ENCODE data around the gene CNTN5. TPM values are rescaled to one million over a fixed set of nuclear protein-coding genes. Genes with fewer than 3 reads are reported as not detected.

CNTN5 gene
- total RNA-seq, 1 experiment from 2014 or later, result not detected

DNA sequence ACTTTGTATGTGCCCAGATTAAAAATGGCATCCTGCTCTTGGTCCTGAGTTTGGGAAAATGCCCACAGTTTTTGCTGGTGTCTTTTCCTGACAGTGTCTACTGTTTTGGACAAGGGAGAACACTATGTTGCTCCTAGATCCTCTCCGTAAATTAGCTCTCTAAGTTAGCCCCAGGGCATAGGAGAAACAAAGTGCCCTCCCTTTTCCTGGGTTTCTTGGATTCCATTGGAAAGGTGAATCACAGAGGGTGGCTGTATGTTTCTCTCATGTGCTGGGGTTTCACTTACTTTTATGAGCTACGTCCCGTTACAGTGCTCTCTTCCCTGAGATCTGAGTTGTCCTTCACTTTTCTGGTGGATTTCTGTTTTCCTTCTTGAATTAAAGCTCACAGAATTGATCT, 782.8 kb downstream of the CNTN5 start:
- Histone ChIP-seq H4K20me1 (ENCODE audit: control insufficient read depth, insufficient read depth, insufficient read length) (no peaks in the 10 kb centered on the region), H3K79me1 (ENCODE audit: insufficient read depth, low read depth, low read length, poor library complexity, severe bottlenecking) (no peaks in the 10 kb centered on the region), H3K27ac (ENCODE audit: insufficient read length, low read depth, low read length) (no peak overlapping the region), H2BK5ac (ENCODE audit: insufficient read length, low read length) (no peak overlapping the region), H3K23ac (ENCODE audit: insufficient read length, low read depth, low read length) (no peak overlapping the region), H2BK12ac (ENCODE audit: insufficient read length, low read depth, low read length) (no peak overlapping the region), H2BK120ac (ENCODE audit: low read depth, low read length, poor library complexity, severe bottlenecking) (no peak overlapping the region), H3K4ac (ENCODE audit: low read depth, low read length) (no peak overlapping the region), H3K23me2 (ENCODE audit: insufficient read length, low read depth, low read length, poor library complexity, severe bottlenecking) (no peaks in the 10 kb centered on the region), H4K8ac (replicated peaks; ENCODE audit: insufficient read length, low read depth, low read length) (no peak overlapping the region), H2BK20ac (ENCODE audit: low read depth, low read length, poor library complexity, severe bottlenecking) (no peak overlapping the region), H4K91ac (ENCODE audit: insufficient read length, low read depth, low read length) (no peak overlapping the region), H3K4me2 (ENCODE audit: insufficient read depth, insufficient read length, low read length) (no peak overlapping the region), H3K9ac (ENCODE audit: extremely low read depth, insufficient read length, low read length) (no peak overlapping the region), H2AK5ac (ENCODE audit: insufficient read length, low read length) (no peak overlapping the region), H3K9me3 (ENCODE audit: control insufficient read depth, low read depth, low read length) (no peaks in the 10 kb centered on the region), H3K4me1 (ENCODE audit: insufficient read depth, low read length) (no peaks in the 10 kb centered on the region), H3K79me2 (ENCODE audit: insufficient read depth, low read length) (no peaks in the 10 kb centered on the region), H3K27me3 (ENCODE audit: insufficient read depth, low read length) (no peaks in the 10 kb centered on the region), H2AFZ (ENCODE audit: low read length) (no peak overlapping the region), H3K56ac (ENCODE audit: insufficient read length, low read depth, low read length) (no peak overlapping the region), H3K14ac (ENCODE audit: insufficient read depth, low read length) (no peak overlapping the region), H3K18ac (ENCODE audit: insufficient read length, low read depth, low read length) (no peak overlapping the region), H3T11ph (ENCODE audit: low read length) (no peak overlapping the region), H2BK15ac (ENCODE audit: low read depth, low read length) (no peak overlapping the region), H4K5ac (ENCODE audit: insufficient read length, low read depth, low read length) (no peak overlapping the region)
- H3K27ac Mint-ChIP-seq, result no peak overlapping the region
- H3K4me3 Mint-ChIP-seq, result no peak overlapping the region
- H3K9me3 Mint-ChIP-seq, result peaks cover 0 to 3% of the 10 kb centered on the region in 2 experiments; a peak in 4 of 5 replicates
- peaks cover 0 to 3% of the 10 kb centered on the region in 2 experiments; a peak in 1 of 4 replicates for H3K4me1 Mint-ChIP-seq
- WGBS (ENCODE audit: extremely low coverage, insufficient read length, low lambda C conversion rate), result no CpG with 5 or more reads among the region's 3 CpGs
- no peaks in the 10 kb centered on the region for H3K27me3 Mint-ChIP-seq (ENCODE audit: low read depth)
- TF ChIP-seq, protein P1, sequence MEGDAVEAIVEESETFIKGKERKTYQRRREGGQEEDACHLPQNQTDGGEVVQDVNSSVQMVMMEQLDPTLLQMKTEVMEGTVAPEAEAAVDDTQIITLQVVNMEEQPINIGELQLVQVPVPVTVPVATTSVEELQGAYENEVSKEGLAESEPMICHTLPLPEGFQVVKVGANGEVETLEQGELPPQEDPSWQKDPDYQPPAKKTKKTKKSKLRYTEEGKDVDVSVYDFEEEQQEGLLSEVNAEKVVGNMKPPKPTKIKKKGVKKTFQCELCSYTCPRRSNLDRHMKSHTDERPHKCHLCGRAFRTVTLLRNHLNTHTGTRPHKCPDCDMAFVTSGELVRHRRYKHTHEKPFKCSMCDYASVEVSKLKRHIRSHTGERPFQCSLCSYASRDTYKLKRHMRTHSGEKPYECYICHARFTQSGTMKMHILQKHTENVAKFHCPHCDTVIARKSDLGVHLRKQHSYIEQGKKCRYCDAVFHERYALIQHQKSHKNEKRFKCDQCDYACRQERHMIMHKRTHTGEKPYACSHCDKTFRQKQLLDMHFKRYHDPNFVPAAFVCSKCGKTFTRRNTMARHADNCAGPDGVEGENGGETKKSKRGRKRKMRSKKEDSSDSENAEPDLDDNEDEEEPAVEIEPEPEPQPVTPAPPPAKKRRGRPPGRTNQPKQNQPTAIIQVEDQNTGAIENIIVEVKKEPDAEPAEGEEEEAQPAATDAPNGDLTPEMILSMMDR (conservative IDR thresholded peaks at IDR 0.05), result no peak
- no peak for DNase-seq
- 0 out of 7 replicates have a peak, but pooled peaks cover 0 to 2% (median 0%) of the 10 kb centered on the region in 3 experiments for H3K36me3 Mint-ChIP-seq (ENCODE audit: insufficient read depth in 1 of 3, low read depth in 3 of 3)
